ENCODE data around the gene NLE1.

NLE1 gene

DNA sequence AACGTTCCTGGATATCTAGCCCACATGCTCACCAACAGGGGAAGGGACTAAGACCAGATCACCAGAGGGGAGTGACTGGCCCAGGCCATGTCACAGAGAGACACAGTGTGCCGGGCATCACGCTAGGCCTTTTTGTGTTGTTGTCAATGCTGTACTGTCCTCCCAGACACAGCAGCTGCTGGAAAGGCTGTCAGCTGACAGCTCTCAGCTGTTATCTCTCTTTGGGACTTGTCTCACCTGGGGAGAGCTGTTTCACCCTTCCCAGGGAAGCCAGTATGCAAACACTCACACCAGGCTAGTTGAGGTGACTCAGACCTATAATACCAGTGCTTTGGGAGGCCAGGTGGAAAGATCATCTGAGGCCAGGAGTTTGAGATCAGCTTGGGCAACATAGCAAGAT lies 24.9 kb upstream of the NLE1 start:
- TF ChIP-seq, protein P1, sequence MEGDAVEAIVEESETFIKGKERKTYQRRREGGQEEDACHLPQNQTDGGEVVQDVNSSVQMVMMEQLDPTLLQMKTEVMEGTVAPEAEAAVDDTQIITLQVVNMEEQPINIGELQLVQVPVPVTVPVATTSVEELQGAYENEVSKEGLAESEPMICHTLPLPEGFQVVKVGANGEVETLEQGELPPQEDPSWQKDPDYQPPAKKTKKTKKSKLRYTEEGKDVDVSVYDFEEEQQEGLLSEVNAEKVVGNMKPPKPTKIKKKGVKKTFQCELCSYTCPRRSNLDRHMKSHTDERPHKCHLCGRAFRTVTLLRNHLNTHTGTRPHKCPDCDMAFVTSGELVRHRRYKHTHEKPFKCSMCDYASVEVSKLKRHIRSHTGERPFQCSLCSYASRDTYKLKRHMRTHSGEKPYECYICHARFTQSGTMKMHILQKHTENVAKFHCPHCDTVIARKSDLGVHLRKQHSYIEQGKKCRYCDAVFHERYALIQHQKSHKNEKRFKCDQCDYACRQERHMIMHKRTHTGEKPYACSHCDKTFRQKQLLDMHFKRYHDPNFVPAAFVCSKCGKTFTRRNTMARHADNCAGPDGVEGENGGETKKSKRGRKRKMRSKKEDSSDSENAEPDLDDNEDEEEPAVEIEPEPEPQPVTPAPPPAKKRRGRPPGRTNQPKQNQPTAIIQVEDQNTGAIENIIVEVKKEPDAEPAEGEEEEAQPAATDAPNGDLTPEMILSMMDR (IDR thresholded peaks at IDR 0.05; ENCODE audit: low read depth, low read length, missing control alignments) = no peak
- H3K4me3 ChIP-seq (ENCODE audit: low read depth, low read length) = no peak overlapping the region
- no peak for DNase-seq
- H3K27me3 ChIP-seq (replicated peaks) = no peaks in the 10 kb centered on the region
- in situ Hi-C loops (cut with HindIII; ENCODE audit: low pct_ligation_motif_present, low sequenced_read_pairs) = no loop called here
- H3K27ac ChIP-seq = no peak overlapping the region
- H3K36me3 ChIP-seq (replicated peaks) = no peaks in the 10 kb centered on the region

DNA sequence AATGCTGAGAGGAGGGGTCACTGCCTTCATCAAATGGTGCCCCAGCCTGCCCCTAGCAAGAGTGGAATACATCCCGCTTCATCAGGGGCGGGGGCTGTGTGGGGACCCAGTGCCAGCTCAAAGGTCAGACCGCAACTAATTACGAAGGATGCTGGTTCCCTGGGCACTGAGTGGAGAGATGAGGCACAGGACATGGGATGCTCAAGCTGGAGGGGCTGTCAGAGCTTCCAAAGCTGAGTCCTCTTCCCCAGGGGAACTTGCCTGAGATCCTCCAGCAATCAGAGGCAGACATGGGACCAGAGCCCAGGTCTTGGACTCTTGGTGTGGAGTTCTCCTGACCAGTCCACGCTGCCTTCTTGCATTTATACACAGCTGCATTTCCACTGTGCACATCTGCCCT lies 24.4 kb upstream of the NLE1 start:
- Histone ChIP-seq H3K27me3 (replicated peaks) (no peaks in the 10 kb centered on the region), H3K36me3 (replicated peaks) (no peaks in the 10 kb centered on the region), H3K27ac (no peak overlapping the region), H3K4me3 (ENCODE audit: low read depth, low read length) (no peak overlapping the region)
- in situ Hi-C loops (cut with HindIII; ENCODE audit: low pct_ligation_motif_present, low sequenced_read_pairs) = no loop called here
- TF ChIP-seq, protein P1 (IDR thresholded peaks at IDR 0.05; ENCODE audit: low read depth, low read length, missing control alignments) = no peak
- DNase-seq = no peak

DNA sequence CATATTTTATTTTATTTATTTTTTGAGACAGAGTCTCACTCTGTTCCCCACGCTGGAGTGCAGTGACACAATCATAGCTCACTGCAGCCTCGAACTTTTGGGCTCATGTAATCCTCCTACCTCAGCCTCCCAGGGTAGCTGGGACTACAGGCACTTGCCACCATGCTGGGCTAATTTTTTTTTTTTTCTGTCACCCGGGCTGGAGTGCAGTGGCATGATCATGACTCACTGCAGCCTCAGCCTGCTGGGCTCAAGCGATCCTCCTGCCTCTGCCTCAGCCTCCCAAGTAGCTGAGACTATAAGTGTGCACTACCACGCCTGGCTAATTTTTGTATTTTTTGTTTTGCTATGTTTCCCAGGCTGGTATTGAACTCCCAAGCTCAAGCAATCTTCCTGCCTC lies 22.6 kb upstream of the NLE1 start:
- Histone ChIP-seq H3K4me3 (ENCODE audit: low read depth, low read length) (no peak overlapping the region), H3K27me3 (replicated peaks) (no peaks in the 10 kb centered on the region), H3K36me3 (replicated peaks) (no peaks in the 10 kb centered on the region), H3K27ac (no peak overlapping the region)
- DNase-seq = no peak
- TF ChIP-seq, protein P1 (IDR thresholded peaks at IDR 0.05; ENCODE audit: low read depth, low read length, missing control alignments) = no peak
- in situ Hi-C loops (cut with HindIII; ENCODE audit: low pct_ligation_motif_present, low sequenced_read_pairs) = no loop called here

DNA sequence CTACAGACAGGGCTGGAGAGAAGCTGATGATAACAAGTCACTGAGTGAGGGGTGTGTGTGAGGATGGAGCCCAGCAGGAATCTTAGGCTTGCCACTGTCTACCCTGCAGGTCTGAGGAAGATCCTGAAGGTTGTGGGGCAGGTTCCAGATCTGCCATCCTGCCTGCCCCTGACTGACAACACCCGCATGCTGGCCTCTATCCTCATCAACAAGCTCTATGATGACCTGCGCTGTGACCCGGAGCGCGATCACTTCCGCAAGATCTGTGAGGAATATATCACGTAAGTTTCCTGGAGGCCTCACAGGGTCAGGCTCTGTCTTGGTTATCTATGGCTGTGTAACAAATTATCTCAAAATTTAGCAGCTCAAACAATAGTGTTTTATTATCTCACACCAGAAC lies 21.8 kb upstream of the NLE1 start:
- in situ Hi-C loops (cut with HindIII; ENCODE audit: low pct_ligation_motif_present, low sequenced_read_pairs) = no loop called here
- H3K27me3 ChIP-seq (replicated peaks) = no peaks in the 10 kb centered on the region
- no peak overlapping the region for H3K27ac ChIP-seq
- no peak overlapping the region for H3K4me3 ChIP-seq (ENCODE audit: low read depth, low read length)
- DNase-seq = no peak
- H3K36me3 ChIP-seq (replicated peaks) = no peaks in the 10 kb centered on the region
- TF ChIP-seq, protein P1 (IDR thresholded peaks at IDR 0.05; ENCODE audit: low read depth, low read length, missing control alignments) = no peak

DNA sequence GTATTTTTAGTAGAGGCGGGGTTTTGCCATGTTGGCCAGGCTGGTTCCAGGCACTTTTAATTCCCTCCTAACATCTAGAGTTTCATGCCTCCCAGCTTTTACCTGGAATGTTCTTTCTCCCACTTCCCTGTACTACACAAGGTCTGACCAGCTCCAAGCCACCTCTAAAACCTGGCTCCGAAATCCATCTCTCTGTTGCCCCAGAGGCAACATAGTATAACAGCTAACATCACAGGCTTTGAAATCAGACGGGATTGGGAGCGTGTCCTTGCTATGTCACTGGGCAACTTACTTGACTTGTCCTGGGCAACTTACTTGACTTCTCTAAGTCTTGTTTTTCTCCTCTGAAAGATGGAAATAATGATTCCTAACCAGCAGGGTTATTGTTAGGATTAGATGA lies 20.7 kb upstream of the NLE1 start:
- in situ Hi-C loops (cut with HindIII; ENCODE audit: low pct_ligation_motif_present, low sequenced_read_pairs) = no loop called here
- H3K4me3 ChIP-seq (ENCODE audit: low read depth, low read length) = no peak overlapping the region
- no peak for DNase-seq
- H3K27ac ChIP-seq = no peak overlapping the region
- H3K36me3 ChIP-seq (replicated peaks) = no peaks in the 10 kb centered on the region
- no peaks in the 10 kb centered on the region for H3K27me3 ChIP-seq (replicated peaks)
- TF ChIP-seq, protein P1 (IDR thresholded peaks at IDR 0.05; ENCODE audit: low read depth, low read length, missing control alignments) = no peak

DNA sequence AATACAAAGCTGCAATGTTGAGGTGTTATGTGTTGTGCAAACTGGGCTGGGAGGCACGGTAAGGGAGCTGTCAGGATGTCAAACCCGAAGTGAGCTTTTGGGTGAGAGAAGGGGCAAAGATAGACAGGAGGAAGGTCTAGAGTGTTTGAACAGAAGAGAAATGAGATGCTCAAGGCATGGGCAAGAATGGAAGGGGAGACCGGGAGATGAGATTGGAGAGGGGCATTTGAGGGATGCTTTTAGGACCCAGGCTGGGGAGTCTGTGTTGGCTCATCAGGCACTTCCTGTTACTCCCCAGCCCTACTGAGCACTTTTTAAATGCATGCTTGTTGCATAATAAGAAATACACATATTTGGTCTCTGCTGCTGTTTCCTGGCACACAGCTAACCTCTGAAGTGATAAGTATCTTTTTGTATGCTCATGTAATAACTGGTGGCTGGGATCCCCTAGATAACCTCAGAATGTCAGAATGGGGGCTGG lies 19.2 kb upstream of the NLE1 start:
- in situ Hi-C loops (cut with HindIII; ENCODE audit: low pct_ligation_motif_present, low sequenced_read_pairs) = no loop called here
- no peak overlapping the region for H3K4me3 ChIP-seq (ENCODE audit: low read depth, low read length)

More for the DNA sequence above, 19.2 kb upstream of the NLE1 start:
- TF ChIP-seq, protein P1 (IDR thresholded peaks at IDR 0.05; ENCODE audit: low read depth, low read length, missing control alignments) = no peak
- H3K27ac ChIP-seq = no peak overlapping the region
- no peaks in the 10 kb centered on the region for H3K27me3 ChIP-seq (replicated peaks)
- H3K36me3 ChIP-seq (replicated peaks) = no peaks in the 10 kb centered on the region
- DNase-seq = no peak

All from brain microvascular endothelial cell (primary cell).